ENCODE measurements around the gene ARHGEF7.

GRCh38 chr13:111153279-111153976 lies 38.3 kb downstream of the ARHGEF7 start:
- TF ChIP-seq ZNF274 (IDR thresholded peaks at IDR 0.05; ENCODE audit: low read depth, low read length): no peak
- TF ChIP-seq SUZ12 (IDR thresholded peaks at IDR 0.05; ENCODE audit: extremely low read depth, insufficient read depth, insufficient read length): no peak
- no peak for TF ChIP-seq YY1 (IDR thresholded peaks at IDR 0.05; ENCODE audit: insufficient read depth, insufficient read length)
